GM18505 (cell line): Measurements from ENCODE around the gene CHST13.

Experiments used
- ATAC-seq: cut with Tn5 transposase; IDR thresholded peaks from one replicate; pipeline ENCODE4 v1.9.1; 2021; ENCODE audit not compliant: unreplicated experiment
- POLR2A ChIP-seq: IDR thresholded peaks from 4 replicates; pipeline ENCODE4 v1.6.1; 2011; ENCODE audit warnings: borderline replicate concordance; ENCODE audit not compliant: insufficient read depth, insufficient read length; ENCODE audit errors: extremely low read depth

The CHST13 gene

DNA sequence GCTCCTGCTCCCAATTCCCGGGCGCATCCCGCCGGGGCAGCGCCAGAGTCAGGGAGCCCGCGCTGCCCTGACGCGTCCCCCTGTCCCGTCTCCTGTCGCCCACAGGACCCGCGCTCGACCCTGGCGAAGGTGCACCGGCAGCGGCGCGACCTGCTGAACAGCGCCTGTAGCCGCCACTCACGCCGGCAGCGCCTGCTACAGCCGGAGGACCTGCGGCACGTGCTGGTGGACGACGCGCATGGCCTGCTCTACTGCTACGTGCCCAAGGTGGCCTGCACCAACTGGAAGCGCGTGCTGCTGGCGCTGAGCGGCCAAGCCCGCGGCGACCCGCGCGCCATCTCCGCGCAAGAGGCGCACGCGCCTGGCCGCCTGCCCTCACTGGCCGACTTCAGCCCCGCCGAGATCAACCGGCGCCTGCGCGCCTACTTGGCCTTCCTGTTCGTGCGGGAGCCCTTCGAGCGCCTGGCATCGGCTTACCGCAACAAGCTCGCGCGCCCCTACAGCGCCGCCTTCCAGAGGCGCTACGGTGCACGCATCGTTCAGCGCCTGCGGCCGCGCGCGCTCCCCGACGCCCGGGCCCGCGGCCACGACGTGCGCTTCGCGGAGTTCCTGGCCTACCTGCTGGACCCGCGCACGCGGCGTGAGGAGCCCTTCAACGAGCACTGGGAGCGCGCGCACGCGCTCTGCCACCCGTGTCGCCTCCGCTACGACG is 17.8 kb downstream of the CHST13 start:
- TF ChIP-seq POLR2A, result no peak
- ATAC-seq, result no peak

- TF ChIP-seq POLR2A, result no peak
- ATAC-seq, result no peak
Measured at GRCh38 chr3:126542340-126543241, 18.6 kb downstream of the CHST13 start.

GRCh38 chr3:126543457-126544061 is 19.6 kb downstream of the CHST13 start:
- no peak for ATAC-seq
- TF ChIP-seq POLR2A, result no peak

DNA sequence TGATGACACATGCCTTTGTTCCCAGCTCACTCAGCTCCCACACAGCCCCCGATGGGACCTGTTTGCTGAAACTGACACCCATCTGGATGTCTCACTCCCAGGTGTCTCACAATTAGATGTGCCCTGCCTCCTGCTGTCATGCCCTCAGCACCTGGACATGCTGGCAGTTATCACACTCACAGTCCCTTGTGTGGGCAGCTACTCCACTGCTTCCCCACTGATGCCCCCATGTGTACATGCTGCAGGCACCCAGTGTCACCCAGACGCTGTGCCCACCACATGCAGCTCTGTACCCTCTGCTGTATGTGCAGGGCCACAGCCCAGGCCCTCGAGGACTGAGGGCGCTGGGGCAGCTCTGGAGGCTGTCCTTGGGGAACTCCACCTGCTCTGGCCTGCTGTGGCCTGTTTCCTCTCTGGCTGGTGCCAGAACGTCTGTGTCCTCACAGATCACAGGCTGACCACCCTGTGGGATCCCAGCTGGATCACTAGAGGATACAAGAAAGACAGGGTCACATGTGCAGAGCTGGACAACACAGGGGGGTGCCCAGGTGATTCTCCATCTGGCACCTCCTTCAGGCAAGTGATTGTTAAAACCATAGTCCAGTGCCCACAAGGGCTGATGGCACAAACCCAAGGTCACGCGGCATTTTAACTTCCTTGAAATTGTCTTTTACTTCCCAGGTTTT is 20.8 kb downstream of the CHST13 start:
- TF ChIP-seq POLR2A, result no peak
- ATAC-seq, result no peak

- no peak for TF ChIP-seq POLR2A
- no peak for ATAC-seq
Measured at GRCh38 chr3:126545544-126545943, 21.6 kb downstream of the CHST13 start.

GRCh38 chr3:126546013-126546412 is 22.1 kb downstream of the CHST13 start:
- no peak for ATAC-seq
- no peak for TF ChIP-seq POLR2A

- no peak for TF ChIP-seq POLR2A
- ATAC-seq, result no peak
Measured at GRCh38 chr3:126546549-126547239, 22.7 kb downstream of the CHST13 start.

DNA sequence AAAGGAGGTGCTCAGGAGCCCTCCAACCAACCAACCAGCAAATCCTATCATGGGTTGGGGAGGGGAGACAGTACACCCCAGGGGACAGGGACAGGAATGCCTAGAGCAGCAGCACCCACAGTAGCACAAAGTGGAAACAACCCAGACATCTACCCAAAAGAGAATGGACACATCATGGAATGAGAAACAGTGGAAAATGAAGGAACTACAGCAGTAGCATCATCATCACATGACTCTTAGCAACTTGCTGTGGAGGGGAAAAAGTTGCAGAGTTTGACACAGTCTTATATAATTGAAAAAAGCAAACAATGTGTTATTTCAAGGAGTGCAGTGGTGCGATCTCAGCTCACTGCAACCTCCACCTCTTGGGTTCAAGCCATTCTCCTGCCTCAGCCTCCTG is 23.8 kb downstream of the CHST13 start:
- no peak for TF ChIP-seq POLR2A
- ATAC-seq, result no peak

- no peak for ATAC-seq
- no peak for TF ChIP-seq POLR2A
Measured at GRCh38 chr3:126548556-126549466, 24.9 kb downstream of the CHST13 start.

DNA sequence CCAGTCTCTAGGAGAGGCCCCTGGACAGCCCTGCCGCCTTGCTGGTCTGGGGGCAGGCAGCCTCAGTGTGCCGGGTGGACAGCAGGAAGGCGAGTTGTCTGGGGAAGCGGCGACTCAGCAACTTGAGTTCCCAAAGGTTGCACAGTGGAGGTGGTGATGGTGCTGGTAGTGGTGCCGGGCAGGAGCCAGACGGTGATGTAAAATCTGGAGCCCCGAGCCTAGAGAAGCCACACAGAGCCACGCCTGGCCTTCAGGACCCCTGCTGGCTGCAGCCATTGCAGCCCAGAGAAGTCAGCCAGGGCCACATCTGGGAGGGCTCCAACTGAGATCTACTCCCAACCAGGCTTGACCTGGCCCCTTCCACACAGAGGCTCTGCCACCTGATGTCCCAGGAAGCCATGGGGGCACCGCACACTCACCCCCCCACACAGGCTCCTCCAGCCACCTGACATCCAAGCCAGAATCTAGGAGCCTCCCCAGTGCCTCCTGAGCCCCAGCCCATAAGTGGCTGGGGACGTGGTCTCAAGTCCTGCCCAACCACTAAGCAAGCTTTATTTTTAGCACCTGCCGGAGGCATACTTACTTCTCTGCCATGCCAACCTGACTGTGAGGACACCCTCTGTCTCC is 26.0 kb downstream of the CHST13 start:
- TF ChIP-seq POLR2A, result no peak
- no peak for ATAC-seq

- TF ChIP-seq POLR2A, result no peak
- ATAC-seq, result no peak
Measured at GRCh38 chr3:126550488-126551051, 26.6 kb downstream of the CHST13 start.

- ATAC-seq, result no peak
- no peak for TF ChIP-seq POLR2A
Measured at GRCh38 chr3:126551121-126551838, 27.3 kb downstream of the CHST13 start.
